ENCODE results near the gene SMIM10L2A.

- TF ChIP-seq CTCF (IDR thresholded peaks at IDR 0.05), result no peak
- TF ChIP-seq POLR2A (IDR thresholded peaks at IDR 0.05), result no peak
- no peak for TF ChIP-seq EP300 (IDR thresholded peaks at IDR 0.05)
Observed at GRCh38 chrX:135389243-135389642, 32.5 kb upstream of the SMIM10L2A start.

Measured in ovary (tissue), 3 donors.